Measurements from ENCODE around the gene TUBGCP2.

GRCh38 chr10:133281084-133281483 is 27.6 kb downstream of the TUBGCP2 start:
- no peak for TF ChIP-seq CTCF (IDR thresholded peaks at IDR 0.05; ENCODE audit: low read depth, low read length, poor library complexity, severe bottlenecking)
- no peak for TF ChIP-seq EZH2phosphoT487 (IDR thresholded peaks at IDR 0.05; ENCODE audit: borderline replicate concordance, low read length)
